K562 (cell line): ENCODE data around the gene NCMAP. TPM values are rescaled to one million over a fixed set of nuclear protein-coding genes. Genes with fewer than 3 reads are reported as not detected.

ENCODE experiments used
- ATAC-seq: fragments of 200-7000 bp; cut with Tn5 transposase; 3 replicates; pipeline ENCODE4 v1.9.1; 2020; ENCODE audit warnings: moderate library complexity
- BruUV-seq: library from RNA; stranded (reverse); fragments of 400-500 nt; replicated peaks from 2 replicates; lab custom pipeline; 2021; lab: Mats Ljungman, UMichigan
- CTCF ChIA-PET: fragments of 300-600 bp; formaldehyde crosslinking; extraction: SDS; loops from one replicate; lab custom pipeline; 2021; ENCODE audit warnings: low intra/inter-chr PET ratio; lab: Yijun Ruan, JAX
- POLR2A ChIA-PET: fragments of 300-600, 350-650 bp; sonication (Branson Sonifier 250); formaldehyde crosslinking; extraction: SDS; loops from one replicate; lab custom pipeline; 2021; ENCODE audit warnings: antibody characterized with exemption, inconsistent platforms; lab: Yijun Ruan, JAX
- DNase-seq, 4 experiments: peaks; one replicate each; pipeline versions ENCODE4 v3.0.0 to v3.0.0-alpha.2; 2011 to 2018; ENCODE audit warnings: low spot score in 3 of 4, mixed read lengths in 3 of 4; ENCODE audit errors: extremely low read depth in 1 of 4
- FAIRE-seq: peaks from 2 replicates; lab custom pipeline; 2011; peaks lifted over from hg19 to GRCh38; lab: Jason Lieb, UNC
- H2AFZ ChIP-seq: 2 replicates; pipeline ENCODE4 v1.6.0; 2011; ENCODE audit warnings: low read depth, low read length, control low read depth, inconsistent platforms
- H3K27ac ChIP-seq: fragments of 200-600 bp; 3 replicates; pipeline ENCODE4 v1.8.0; 2011; ENCODE audit warnings: low read depth, mild to moderate bottlenecking, control low read depth, inconsistent platforms, low read length, moderate library complexity, mixed read lengths; ENCODE audit errors: extremely low read depth
- H3K27me3 ChIP-seq, 2 experiments: fragments of 300-600 bp in 1 of 2; 2 replicates in 1 of 2; 3 replicates in 1 of 2; pipeline versions ENCODE4 v1.6.0 to v1.8.0; 2011; ENCODE audit warnings: inconsistent platforms in 2 of 2, low read length in 2 of 2, mild to moderate bottlenecking in 1 of 2, mixed read lengths in 1 of 2, moderate library complexity in 1 of 2; ENCODE audit not compliant: control insufficient read depth in 2 of 2, insufficient read depth in 2 of 2
- H3K36me3 ChIP-seq: fragments of 300-600 bp; 3 replicates; pipeline ENCODE4 v1.8.0; 2011; ENCODE audit warnings: mild to moderate bottlenecking, low read length, inconsistent platforms; ENCODE audit not compliant: control insufficient read depth, insufficient read depth
- H3K4me1 ChIP-seq, 2 experiments: fragments of 200-600 bp in 1 of 2; replicated peaks in 1 of 2; 2 replicates in 1 of 2; 3 replicates in 1 of 2; pipeline versions ENCODE4 v1.5.1 to v1.8.0; 2011; ENCODE audit warnings: inconsistent platforms in 2 of 2, low read length in 2 of 2, mild to moderate bottlenecking in 1 of 2, mixed read lengths in 1 of 2, moderate library complexity in 1 of 2; ENCODE audit not compliant: control insufficient read depth in 2 of 2, insufficient read depth in 2 of 2
- H3K4me2 ChIP-seq: 2 replicates; pipeline ENCODE4 v1.6.1; 2011; ENCODE audit warnings: low read length, control low read depth, inconsistent platforms, mixed read lengths; ENCODE audit not compliant: insufficient read depth
- H3K4me3 ChIP-seq: fragments of 200-600 bp; sonication (generic), shearing (Covaris generic); 2 replicates; pipeline ENCODE4 v1.5.1; 2016; ENCODE audit warnings: control low read depth, inconsistent platforms
- H3K79me2 ChIP-seq: fragments of 200-600 bp; 3 replicates; pipeline ENCODE4 v1.8.0; 2011; ENCODE audit warnings: low read length, inconsistent platforms; ENCODE audit not compliant: control insufficient read depth, insufficient read depth
- H3K9ac ChIP-seq, 2 experiments: 2 replicates each; pipeline versions ENCODE4 v1.6.0 to v1.6.1; 2011; ENCODE audit warnings: low read depth in 2 of 2, low read length in 2 of 2, control low read depth in 1 of 2, inconsistent platforms in 1 of 2, mild to moderate bottlenecking in 1 of 2, mixed read lengths in 1 of 2; ENCODE audit not compliant: insufficient read depth in 1 of 2
- H3K9me1 ChIP-seq: one replicate; pipeline ENCODE4 v1.6.0; 2011; ENCODE audit warnings: inconsistent platforms, mild to moderate bottlenecking, low read length, moderate library complexity; ENCODE audit not compliant: control insufficient read depth, insufficient read depth
- H3K9me3 ChIP-seq: replicated peaks from 2 replicates; pipeline ENCODE4 v1.5.1; 2011; ENCODE audit warnings: low read depth, low read length, inconsistent platforms; ENCODE audit not compliant: control insufficient read depth, insufficient read depth
- H4K20me1 ChIP-seq: replicated peaks from 2 replicates; pipeline ENCODE4 v1.6.1; 2011; ENCODE audit warnings: low read length, inconsistent platforms, mixed read lengths; ENCODE audit not compliant: control insufficient read depth, insufficient read depth
- ADNP ChIP-seq: fragments of 200-800 bp; sonication (Bioruptor generic); IDR thresholded peaks from 2 replicates; pipeline ENCODE4 v1.6.1; 2016; ENCODE audit warnings: missing genetic modification characterization, missing compliant biosample characterization
- ARID3B ChIP-seq: fragments of 250-450 bp; sonication (Bioruptor Pico); IDR thresholded peaks from 2 replicates; pipeline ENCODE4 v1.4.0; 2020; ENCODE audit warnings: borderline replicate concordance
- EP300 ChIP-seq: IDR thresholded peaks from 2 replicates; pipeline ENCODE4 v1.6.1; 2012; ENCODE audit warnings: low read length, improper control_type of control experiment
- HLTF ChIP-seq: fragments of 450-650 bp; IDR thresholded peaks from 2 replicates; pipeline ENCODE4 v1.6.1; 2016
- NFATC3 ChIP-seq: fragments of 450-650 bp; IDR thresholded peaks from 2 replicates; pipeline ENCODE4 v1.6.1; 2017; ENCODE audit warnings: mild to moderate bottlenecking
- NFE2 ChIP-seq: IDR thresholded peaks from 2 replicates; pipeline ENCODE4 v1.6.1; 2014; ENCODE audit warnings: antibody characterized with exemption, low read depth
- NKRF ChIP-seq: fragments of 450-650 bp; IDR thresholded peaks from 2 replicates; pipeline ENCODE4 v1.6.1; 2016; ENCODE audit warnings: borderline replicate concordance
- NR2C2 ChIP-seq, 2 experiments: fragments of 200-800 bp in 1 of 2; sonication (Bioruptor generic) in 1 of 2; sonication (generic) in 1 of 2; formaldehyde crosslinking in 1 of 2; IDR thresholded peaks; 2 replicates each; pipeline versions ENCODE4 v1.6.1 to v1.8.0; 2016 to 2022; ENCODE audit warnings: mild to moderate bottlenecking in 1 of 2, missing compliant biosample characterization in 1 of 2, missing genetic modification characterization in 1 of 2, missing genetic modification reagents in 1 of 2
- PATZ1 ChIP-seq: fragments of 250-450 bp; sonication (Bioruptor Pico); IDR thresholded peaks from 2 replicates; pipeline ENCODE4 v1.5.0; 2020; ENCODE audit warnings: mild to moderate bottlenecking, borderline replicate concordance
- PPARD ChIP-seq: fragments of 250-450 bp; sonication (Bioruptor Pico); IDR thresholded peaks from 2 replicates; pipeline ENCODE4 v1.8.0; 2022; ENCODE audit warnings: inconsistent platforms, mild to moderate bottlenecking, moderate library complexity
- SMAD4 ChIP-seq: fragments of 250-450 bp; sonication (Bioruptor Pico); conservative IDR thresholded peaks from 2 replicates; pipeline ENCODE4 v1.8.0; 2021; ENCODE audit warnings: inconsistent platforms, mild to moderate bottlenecking, moderate library complexity
- SOX6 ChIP-seq: fragments of 450-650 bp; IDR thresholded peaks from 2 replicates; pipeline ENCODE4 v1.6.1; 2014; ENCODE audit warnings: mild to moderate bottlenecking
- ZBTB7A ChIP-seq: IDR thresholded peaks from 2 replicates; pipeline ENCODE4 v1.6.1; 2011; ENCODE audit warnings: low read depth, mild to moderate bottlenecking, low read length, moderate library complexity, borderline replicate concordance; ENCODE audit not compliant: control insufficient read depth
- ZNF175 ChIP-seq: fragments of 200-800 bp; sonication (Bioruptor generic); IDR thresholded peaks from 2 replicates; pipeline ENCODE4 v1.6.1; 2016; ENCODE audit warnings: low read depth, mild to moderate bottlenecking, missing genetic modification characterization, missing compliant biosample characterization
- ZNF311 ChIP-seq: fragments of 250-450 bp; sonication (Bioruptor Pico); IDR thresholded peaks from 2 replicates; pipeline ENCODE4 v1.4.0; 2020; ENCODE audit warnings: mild to moderate bottlenecking, moderate library complexity
- ZNF57 ChIP-seq: fragments of 450-650 bp; formaldehyde crosslinking; IDR thresholded peaks from 2 replicates; pipeline ENCODE4 v1.4.0; 2020; ENCODE audit warnings: mild to moderate bottlenecking, moderate library complexity
- ZNF79 ChIP-seq: fragments of 250-450 bp; sonication (Bioruptor Pico); IDR thresholded peaks from 2 replicates; pipeline ENCODE4 v1.4.0; 2020; ENCODE audit warnings: low read depth, mild to moderate bottlenecking, moderate library complexity
- WGBS: fragments of 100-300 bp; shearing (Covaris generic); methylation state at CpG from one replicate; pipeline ENCODE4 v1.1.6; 2016; ENCODE audit warnings: low coverage, mixed read lengths; ENCODE audit not compliant: insufficient coverage; ENCODE audit errors: missing lambda C conversion rate; 5-methylcytosine and 5-hydroxymethylcytosine counted together
- in situ Hi-C: fragments of 300-500 bp; cut with MboI; formaldehyde crosslinking; loops from 4 replicates; pipeline ENCODE4 v1.15.0; 2018; ENCODE audit warnings: inconsistent platforms, mixed read lengths
- intact Hi-C: fragments of 100-400 bp; cut with micrococcal nuclease; formaldehyde crosslinking; loops from 2 replicates; pipeline ENCODE4 v1.14.2; 2022
- polyA plus RNA-seq, 8 experiments: library from polyadenylated mRNA; depleted of rRNA in 4 of 8; stranded (reverse) in 5 of 8; unstranded in 3 of 8; fragments of >200 nt; fragmentation: Nextera tagmentation in 2 of 8; fragmentation: Illumina TruSeq in 1 of 8; extraction: Ambion mirVana in 2 of 8; extraction: Trizol in 1 of 8; gene quantifications; 2 replicates each; pipeline versions ENCODE4 v1.2.1 to v1.2.3, GENCODE V29; 2011 to 2014; ENCODE audit warnings: inconsistent platforms in 1 of 8, missing spikeins in 1 of 8
- total RNA-seq, 7 experiments: library from RNA; depleted of rRNA in 6 of 7; stranded (reverse); fragments of >200 nt in 6 of 7; fragmentation: Illumina TruSeq in 2 of 7; extraction: Trizol in 2 of 7; gene quantifications; 2 replicates each; pipeline versions ENCODE4 v1.2.1 to v1.2.3, GENCODE V29; 2011 to 2021; ENCODE audit warnings: low replicate concordance in 1 of 7

The NCMAP gene
- total and polyA plus RNA-seq, 9 of the 15 experiments (the other 6 are each of a cell fraction or from before 2014, with no cell fraction given) = 0.03 TPM; not detected in 8

- TF ChIP-seq NKRF = no peak
- TF ChIP-seq EP300 = no peak
- TF ChIP-seq ARID3B (CRISPR knock-in tag) = no peak
- no peak for TF ChIP-seq ZNF57
- no peak for TF ChIP-seq NFE2
- no peak for TF ChIP-seq ADNP (tag)
These were observed 10.2 kb upstream of the NCMAP start (continued) for GRCh38 chr1:24545662-24546061.

- Histone ChIP-seq H4K20me1 (no peaks in the 10 kb centered on the region; the same call in 1 of the 2 replicates), H3K9me1 (no peaks in the 10 kb centered on the region), H3K36me3 (no peaks in the 10 kb centered on the region), H3K4me3 (no peak overlapping the region), H3K4me2 (no peak overlapping the region), H3K9ac (no peak overlapping the region), H3K9me3 (no peaks in the 10 kb centered on the region), H3K79me2 (no peaks in the 10 kb centered on the region), H2AFZ (no peak overlapping the region), H3K27me3 (peaks cover 18 to 57% of the 10 kb centered on the region in 2 experiments), H3K4me1 (no peaks in the 10 kb centered on the region), H3K27ac (no peak overlapping the region)
- ChIA-PET POLR2A (interaction anchor here (0.7 to 2.1 kb wide), 3 partner anchors 11 to 56 kb away, joined by 3 to 7 read pairs (median 4); no protein-coding TSS in a partner anchor), CTCF (no interaction called here)
- in situ Hi-C loops (no loop called here), intact Hi-C loops (no loop called here)
- DNase-seq (no peak), ATAC-seq (no peak), FAIRE-seq (no peak)
- BruUV-seq = no TSS peak
- WGBS = 0% methylated on average over 5 of the region's 5 CpGs
- no peak for TF ChIP-seq ZNF175 (CRISPR knock-in tag)
- no peak for TF ChIP-seq PPARD (CRISPR knock-in tag)
- no peak for TF ChIP-seq SOX6
- TF ChIP-seq ZBTB7A = no peak
- TF ChIP-seq NR2C2 (CRISPR knock-in tag; IDR thresholded peaks at IDR 0.05) = no peak
- TF ChIP-seq NR2C2 (tag; IDR thresholded peaks at IDR 0.05) = no peak
- TF ChIP-seq PATZ1 (CRISPR knock-in tag) = no peak
- TF ChIP-seq SMAD4 (CRISPR knock-in tag) = no peak
- TF ChIP-seq ZNF79 = no peak
- TF ChIP-seq ZNF311 (CRISPR knock-in tag) = no peak
- no peak for TF ChIP-seq HLTF
- TF ChIP-seq NFATC3 = no peak
These were observed 8.7 kb upstream of the NCMAP start for GRCh38 chr1:24547195-24547594.
